Measurements from ENCODE around the gene MAD2L2.
A peak's percentile ranks its signal among the peaks of the same experiment; 100 is the strongest.

Gene MAD2L2

DNA sequence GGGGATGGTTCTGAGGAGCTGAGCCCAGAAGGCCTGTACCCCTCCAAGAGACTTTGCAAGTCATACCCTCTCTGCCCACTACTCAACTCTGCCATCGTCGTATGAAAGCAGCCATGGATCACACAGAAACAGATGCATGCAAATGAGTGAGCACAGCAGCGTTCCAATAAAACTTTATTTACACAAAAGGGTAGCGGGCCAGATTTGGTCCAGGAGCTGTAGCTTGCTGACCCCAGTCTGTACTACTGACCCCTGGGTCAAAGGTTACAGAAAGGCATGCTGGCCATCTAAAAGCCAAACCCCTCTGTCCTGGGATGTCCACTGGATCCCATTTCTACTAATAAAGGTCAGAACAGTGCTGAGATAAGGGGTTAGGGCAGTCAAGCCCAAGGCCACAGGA, 46.2 kb upstream of the MAD2L2 start:
- no peak for DNase-seq
- H3K36me3 ChIP-seq, result no peaks in the 10 kb centered on the region
- peaks cover 0 to 16% (median 4%) of the 10 kb centered on the region in 4 donors for H3K4me1 ChIP-seq
- no peak overlapping the region for H3K27ac ChIP-seq
- H3K9me3 ChIP-seq, result no peaks in the 10 kb centered on the region
- no peak overlapping the region for H3K4me3 ChIP-seq
- H3K27me3 ChIP-seq, result peaks cover 0 to 19% of the 10 kb centered on the region in 2 donors
- intact Hi-C loops (cut with DNase I; ENCODE audit: low total_unique reads), result no loop called here
- TF ChIP-seq, protein P1, sequence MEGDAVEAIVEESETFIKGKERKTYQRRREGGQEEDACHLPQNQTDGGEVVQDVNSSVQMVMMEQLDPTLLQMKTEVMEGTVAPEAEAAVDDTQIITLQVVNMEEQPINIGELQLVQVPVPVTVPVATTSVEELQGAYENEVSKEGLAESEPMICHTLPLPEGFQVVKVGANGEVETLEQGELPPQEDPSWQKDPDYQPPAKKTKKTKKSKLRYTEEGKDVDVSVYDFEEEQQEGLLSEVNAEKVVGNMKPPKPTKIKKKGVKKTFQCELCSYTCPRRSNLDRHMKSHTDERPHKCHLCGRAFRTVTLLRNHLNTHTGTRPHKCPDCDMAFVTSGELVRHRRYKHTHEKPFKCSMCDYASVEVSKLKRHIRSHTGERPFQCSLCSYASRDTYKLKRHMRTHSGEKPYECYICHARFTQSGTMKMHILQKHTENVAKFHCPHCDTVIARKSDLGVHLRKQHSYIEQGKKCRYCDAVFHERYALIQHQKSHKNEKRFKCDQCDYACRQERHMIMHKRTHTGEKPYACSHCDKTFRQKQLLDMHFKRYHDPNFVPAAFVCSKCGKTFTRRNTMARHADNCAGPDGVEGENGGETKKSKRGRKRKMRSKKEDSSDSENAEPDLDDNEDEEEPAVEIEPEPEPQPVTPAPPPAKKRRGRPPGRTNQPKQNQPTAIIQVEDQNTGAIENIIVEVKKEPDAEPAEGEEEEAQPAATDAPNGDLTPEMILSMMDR (IDR thresholded peaks at IDR 0.05), result no peak

DNA sequence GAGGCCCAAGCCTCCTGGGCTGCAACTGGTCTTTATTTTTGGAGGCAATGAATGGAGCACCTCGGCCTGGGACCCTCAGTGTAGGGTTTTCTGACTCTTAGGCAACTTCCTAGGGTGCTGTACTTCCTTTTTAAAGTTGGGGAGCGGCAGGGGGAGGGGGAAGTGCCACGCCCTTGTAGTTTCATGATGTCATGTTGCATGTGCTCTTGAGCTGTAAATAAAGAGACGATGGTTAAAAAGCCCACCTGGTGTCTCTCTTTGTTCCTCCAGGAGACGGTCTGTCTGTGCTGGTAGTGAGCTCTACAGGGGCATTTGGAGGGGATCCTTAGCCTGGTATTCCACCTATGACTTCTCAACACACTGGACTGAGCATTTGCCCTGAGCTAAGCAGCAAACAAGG, 44.7 kb upstream of the MAD2L2 start:
- intact Hi-C loops (cut with DNase I; ENCODE audit: low total_unique reads), result no loop called here
- H3K36me3 ChIP-seq, result no peaks in the 10 kb centered on the region

DNA sequence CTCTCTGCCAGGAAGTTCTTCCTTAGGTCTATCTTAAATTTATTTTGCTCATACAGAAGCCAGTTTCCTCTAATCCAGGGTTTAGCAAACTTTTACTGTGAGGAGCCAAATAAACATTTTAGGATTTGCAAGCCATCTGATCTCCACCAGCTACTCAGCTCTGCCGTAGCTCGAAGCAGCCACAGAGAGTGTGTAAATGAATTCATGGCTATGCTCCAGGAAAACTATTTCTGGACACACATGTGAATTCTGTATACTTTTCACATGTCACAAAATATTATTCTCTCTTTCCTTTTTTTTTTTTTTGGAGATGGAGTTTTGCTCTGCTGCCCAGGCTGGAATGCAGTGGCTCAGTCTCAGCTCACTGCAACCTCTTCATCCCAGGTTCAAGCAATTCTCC, 41.6 kb upstream of the MAD2L2 start:
- peaks cover 0 to 26% of the 10 kb centered on the region in 2 donors for H3K27me3 ChIP-seq
- TF ChIP-seq, protein P1 (IDR thresholded peaks at IDR 0.05), result no peak
- DNase-seq, result no peak
- intact Hi-C loops (cut with DNase I; ENCODE audit: low total_unique reads), result no loop called here
- no peaks in the 10 kb centered on the region for H3K9me3 ChIP-seq
- H3K27ac ChIP-seq, result no peak overlapping the region
- H3K4me3 ChIP-seq, result no peak overlapping the region
- H3K36me3 ChIP-seq, result no peaks in the 10 kb centered on the region
- peaks cover 4 to 11% (median 6%) of the 10 kb centered on the region in 4 donors for H3K4me1 ChIP-seq

More for the DNA sequence above, 44.7 kb upstream of the MAD2L2 start:
- TF ChIP-seq, protein P1 (IDR thresholded peaks at IDR 0.05), result no peak
- Histone ChIP-seq H3K27ac (no peak overlapping the region), H3K4me3 (no peak overlapping the region), H3K4me1 (peaks cover 0 to 6% (median 0%) of the 10 kb centered on the region in 4 donors), H3K27me3 (peaks cover 0 to 26% of the 10 kb centered on the region in 2 donors), H3K9me3 (no peaks in the 10 kb centered on the region)
- DNase-seq, result no peak

DNA sequence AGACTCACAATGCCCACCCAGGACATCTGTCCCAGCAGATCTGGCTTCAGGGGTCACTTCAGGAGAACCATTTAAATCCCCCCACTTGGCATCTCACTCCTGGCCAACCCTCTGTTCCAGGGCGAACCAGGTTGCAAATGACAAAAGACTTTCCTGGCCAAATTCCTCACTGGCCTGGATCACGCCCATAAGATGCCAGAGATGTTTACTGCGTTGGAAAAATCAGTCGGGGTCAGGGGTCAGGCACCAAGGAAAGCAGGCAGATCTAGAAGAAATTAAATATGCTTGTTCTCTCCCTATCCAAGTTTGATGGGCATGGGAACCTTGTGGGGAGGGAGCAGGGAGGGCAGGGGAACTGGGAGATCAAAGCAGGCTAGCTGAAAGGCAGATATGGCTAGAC, 40.4 kb upstream of the MAD2L2 start:
- no peak for DNase-seq
- Histone ChIP-seq H3K4me1 (peaks cover 4 to 11% (median 6%) of the 10 kb centered on the region in 4 donors), H3K9me3 (no peaks in the 10 kb centered on the region), H3K27ac (no peak overlapping the region), H3K36me3 (no peaks in the 10 kb centered on the region), H3K4me3 (no peak overlapping the region), H3K27me3 (peaks cover 0 to 18% of the 10 kb centered on the region in 2 donors)
- intact Hi-C loops (cut with DNase I; ENCODE audit: low total_unique reads), result no loop called here
- TF ChIP-seq, protein P1 (IDR thresholded peaks at IDR 0.05), result no peak

DNA sequence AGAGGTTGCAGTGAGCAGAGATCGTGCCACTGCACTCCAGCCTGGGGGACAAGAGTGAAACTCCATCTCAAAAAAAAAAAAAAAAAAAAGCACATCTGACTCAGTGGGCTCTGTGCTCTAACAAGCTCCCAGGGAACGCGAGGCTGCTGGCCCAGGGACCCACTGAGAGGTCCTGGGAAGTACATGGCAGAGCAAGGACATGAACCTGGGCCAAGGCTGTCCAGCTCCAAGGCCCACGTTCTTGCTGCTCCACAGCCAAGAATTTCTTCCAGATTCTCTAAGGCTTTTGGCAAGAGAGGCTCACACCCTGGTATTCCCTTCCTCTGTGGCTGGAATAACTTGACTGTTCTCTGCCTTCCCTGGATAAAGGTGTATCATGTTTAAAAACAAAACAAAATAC, 39.6 kb upstream of the MAD2L2 start:
- Histone ChIP-seq H3K4me3 (no peak overlapping the region), H3K27me3 (peaks cover 0 to 24% of the 10 kb centered on the region in 2 donors), H3K9me3 (no peaks in the 10 kb centered on the region), H3K4me1 (peaks cover 4 to 11% (median 6%) of the 10 kb centered on the region in 4 donors), H3K27ac (no peak overlapping the region), H3K36me3 (no peaks in the 10 kb centered on the region)
- DNase-seq, result peak in 1 of 2 donors; percentile 73
- intact Hi-C loops (cut with DNase I; ENCODE audit: low total_unique reads), result no loop called here
- TF ChIP-seq, protein P1 (IDR thresholded peaks at IDR 0.05), result no peak

DNA sequence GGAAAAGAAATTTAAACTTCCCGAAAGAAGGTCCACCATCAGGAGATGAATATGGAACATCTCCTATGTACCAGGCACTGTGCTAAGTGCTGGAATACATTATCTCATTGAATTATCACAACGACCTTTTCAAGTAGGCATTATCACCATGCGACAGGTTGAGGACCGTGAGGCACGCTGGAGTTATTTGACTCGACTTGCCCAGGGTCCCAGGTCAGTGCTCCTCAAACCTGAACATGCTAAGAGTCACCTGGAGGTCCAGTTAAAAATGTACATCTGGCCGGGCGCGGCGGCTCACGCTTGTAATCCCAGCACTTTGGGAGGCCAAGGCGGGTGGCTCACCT, 39.1 kb upstream of the MAD2L2 start:
- intact Hi-C loops (cut with DNase I; ENCODE audit: low total_unique reads), result no loop called here
- TF ChIP-seq, protein P1 (IDR thresholded peaks at IDR 0.05), result no peak
- H3K4me3 ChIP-seq, result no peak overlapping the region

More for the DNA sequence above, 39.1 kb upstream of the MAD2L2 start:
- Histone ChIP-seq H3K27ac (no peak overlapping the region), H3K27me3 (peaks cover 0 to 29% of the 10 kb centered on the region in 2 donors), H3K36me3 (no peaks in the 10 kb centered on the region), H3K9me3 (no peaks in the 10 kb centered on the region), H3K4me1 (peaks cover 4 to 11% (median 6%) of the 10 kb centered on the region in 4 donors)
- DNase-seq, result no peak
